HG03571 (cell line): Measurements from ENCODE around the gene TMEM170B.

Experiments used
- ATAC-seq: cut with Tn5 transposase; IDR thresholded peaks from one replicate; pipeline ENCODE4 v1.9.1; 2021; ENCODE audit not compliant: unreplicated experiment

Gene TMEM170B

GRCh38 chr6:11537229-11538051, at the start of gene TMEM170B:
Gene TMEM170B (plus strand): TSS chr6:11537749. CDS start chr6:11538278, 529 bp downstream.
- peak; percentile 98 for ATAC-seq

DNA sequence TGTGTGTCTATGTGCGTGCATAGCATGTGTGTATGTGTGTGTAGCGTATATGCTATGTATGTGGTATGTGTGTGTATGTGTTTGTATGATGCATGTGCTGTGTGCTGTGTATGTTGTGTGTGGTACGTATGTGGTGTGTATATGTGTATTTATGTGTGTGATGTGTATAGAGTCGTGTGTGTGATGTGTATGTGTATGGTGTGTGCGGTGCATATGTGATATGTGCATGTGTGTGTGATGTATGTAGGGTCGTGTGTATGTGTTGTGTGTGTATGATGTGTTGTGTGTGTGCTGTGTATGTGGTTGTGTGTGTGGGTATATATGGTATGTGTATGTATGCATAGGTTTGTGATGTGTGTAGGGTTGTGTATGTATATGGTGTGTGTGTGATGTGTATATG, 46.6 kb upstream of the TMEM170B start:
- no peak for ATAC-seq

DNA sequence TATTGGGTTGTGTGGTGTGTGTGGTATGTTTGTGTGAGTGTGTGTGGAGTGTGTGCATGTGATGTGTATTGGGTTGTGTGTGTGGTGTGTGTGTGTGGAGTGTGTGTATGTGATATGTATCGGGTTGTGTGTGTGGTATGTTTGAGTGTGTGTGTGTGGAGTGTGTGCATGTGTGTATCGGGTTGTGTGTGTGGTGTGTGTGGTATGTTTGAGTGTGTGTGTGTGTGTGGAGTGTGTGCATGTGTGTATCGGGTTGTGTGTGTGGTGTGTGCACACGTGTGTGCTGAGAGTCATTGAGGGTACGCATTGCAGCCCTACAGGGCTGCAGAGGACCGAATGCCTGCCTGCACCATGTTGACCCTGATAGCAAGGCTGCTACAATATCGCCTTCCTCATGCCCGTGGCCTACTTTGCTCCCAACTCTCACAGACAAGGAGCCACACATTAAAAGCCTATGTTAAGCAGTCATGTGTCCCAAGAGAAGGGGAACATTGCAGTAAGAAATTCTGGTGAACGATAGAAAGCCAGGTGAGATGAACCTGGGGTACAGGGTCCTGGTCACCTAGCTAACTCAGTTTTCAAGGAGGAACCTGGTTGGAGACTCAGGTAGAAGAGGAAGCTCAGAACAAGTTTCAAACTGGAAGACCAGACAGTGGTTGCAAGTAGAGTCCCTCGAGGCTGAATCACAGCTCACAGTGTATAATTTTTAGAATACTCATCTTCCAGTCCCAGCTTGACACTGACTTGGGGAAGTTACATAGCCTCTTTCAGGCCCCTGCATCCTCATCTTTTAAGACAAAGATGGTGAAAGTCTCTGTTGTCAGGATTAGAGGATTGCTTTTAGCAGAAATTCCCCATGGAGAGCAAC, 45.7 kb upstream of the TMEM170B start:
- ATAC-seq: no peak

DNA sequence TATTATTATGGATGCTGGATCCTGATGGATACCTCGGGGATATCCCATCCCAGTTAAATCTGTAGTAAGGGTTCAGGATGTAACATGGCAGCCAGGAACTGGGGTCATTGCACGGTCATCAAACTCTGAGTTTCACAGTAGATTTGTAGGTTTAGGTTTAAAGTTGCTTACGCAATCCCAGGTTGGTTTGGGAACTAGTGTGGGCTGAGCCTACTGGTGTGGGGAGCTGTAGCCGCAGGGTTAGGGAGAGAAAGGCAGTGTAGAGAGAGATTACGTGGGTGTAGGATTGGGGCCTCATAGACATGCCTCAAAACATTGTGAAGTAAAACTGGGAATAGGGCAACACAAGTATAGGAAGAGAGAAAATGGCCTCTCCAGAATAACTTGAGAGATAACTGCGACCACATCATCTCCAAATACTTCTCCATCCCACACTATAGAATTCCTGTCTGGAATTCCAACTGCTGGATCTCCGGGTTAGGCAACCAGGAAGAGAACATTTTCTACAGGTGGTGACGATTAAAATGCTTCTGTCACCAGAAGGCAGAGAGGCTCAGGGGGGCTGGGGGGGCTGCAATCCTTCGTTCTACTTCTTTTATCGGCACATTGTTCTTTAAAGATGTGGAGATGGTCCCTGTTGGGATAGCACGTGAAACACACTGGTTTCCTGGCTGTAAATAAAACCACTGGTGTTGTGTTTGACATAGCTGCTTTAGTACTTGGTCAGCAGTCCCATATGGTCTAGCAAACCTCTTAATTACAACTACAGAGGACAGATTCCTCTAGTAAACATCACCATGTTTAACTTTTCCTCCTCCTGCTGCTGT, 44.9 kb upstream of the TMEM170B start:
- no peak for ATAC-seq

- no peak for ATAC-seq
These were observed 43.6 kb upstream of the TMEM170B start for GRCh38 chr6:11493974-11494373.

DNA sequence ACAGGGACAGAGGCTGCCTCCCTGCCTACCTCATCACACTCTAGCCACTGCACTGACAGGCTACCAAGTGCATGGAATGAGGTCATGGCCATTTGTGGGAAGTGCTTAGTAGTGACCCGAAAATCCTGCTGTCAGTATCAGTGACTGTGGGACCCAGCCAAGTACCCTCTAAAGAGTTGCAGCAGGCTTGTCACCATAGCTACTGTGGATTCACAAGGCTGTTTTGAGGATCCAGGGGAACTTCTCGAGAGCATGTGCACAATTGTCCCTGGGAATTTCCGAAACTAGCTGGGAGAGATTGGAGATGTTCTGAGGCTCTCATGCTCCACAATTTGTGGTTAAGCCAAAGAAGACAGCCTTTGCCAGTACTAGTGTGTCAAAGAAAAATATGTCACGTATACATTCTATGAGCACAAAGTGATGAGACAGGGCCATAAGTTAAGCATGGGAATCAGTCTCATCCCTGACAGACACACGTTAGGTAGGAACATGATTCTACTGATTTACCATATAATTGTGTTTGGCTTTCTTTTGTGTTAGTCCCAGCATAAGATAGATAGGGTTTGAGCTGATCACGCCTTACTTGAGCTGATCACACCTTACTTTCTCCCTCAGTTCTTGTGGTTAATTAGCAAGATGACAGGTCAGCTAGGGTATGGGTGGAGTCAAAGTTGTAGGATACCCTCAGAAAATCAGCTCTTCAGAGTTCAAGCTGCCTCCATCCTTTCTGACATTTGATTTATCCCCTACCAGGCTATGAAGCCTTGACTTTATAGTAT, 42.6 kb upstream of the TMEM170B start:
- ATAC-seq: no peak

- no peak for ATAC-seq
These were observed 41.9 kb upstream of the TMEM170B start for GRCh38 chr6:11495565-11496145.

GRCh38 chr6:11496152-11497060, 41.1 kb upstream of the TMEM170B start:
- peak; percentile 57 for ATAC-seq

- ATAC-seq: no peak
These were observed 40.4 kb upstream of the TMEM170B start for GRCh38 chr6:11497107-11497506.

DNA sequence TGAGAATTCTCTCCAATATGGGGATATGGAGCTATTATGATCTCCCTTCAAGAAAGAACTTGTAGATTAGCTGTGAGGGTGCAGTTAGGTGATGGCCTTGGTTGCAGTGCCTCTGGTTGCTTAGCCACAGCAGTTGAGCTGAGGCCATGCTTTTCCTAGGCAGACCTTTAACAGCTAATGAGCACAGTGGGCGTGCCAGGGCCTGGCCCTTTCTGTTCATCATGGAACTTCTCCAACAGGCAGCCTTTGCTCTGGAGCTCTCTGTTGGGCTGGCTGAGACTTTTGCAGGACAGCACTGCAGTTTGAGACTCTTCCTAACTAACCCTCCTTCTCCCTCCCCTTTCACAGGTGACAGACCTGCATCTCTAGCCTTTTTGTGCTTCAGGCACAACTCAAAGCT, 39.7 kb upstream of the TMEM170B start:
- ATAC-seq: no peak

GRCh38 chr6:11500008-11500407, 37.5 kb upstream of the TMEM170B start:
- ATAC-seq: no peak

- no peak for ATAC-seq
These were observed 28.1 kb upstream of the TMEM170B start for GRCh38 chr6:11509471-11509870.

GRCh38 chr6:11514672-11515071, 22.9 kb upstream of the TMEM170B start:
- ATAC-seq: peak; percentile 84

GRCh38 chr6:11515763-11516162, 21.8 kb upstream of the TMEM170B start:
- ATAC-seq: no peak

DNA sequence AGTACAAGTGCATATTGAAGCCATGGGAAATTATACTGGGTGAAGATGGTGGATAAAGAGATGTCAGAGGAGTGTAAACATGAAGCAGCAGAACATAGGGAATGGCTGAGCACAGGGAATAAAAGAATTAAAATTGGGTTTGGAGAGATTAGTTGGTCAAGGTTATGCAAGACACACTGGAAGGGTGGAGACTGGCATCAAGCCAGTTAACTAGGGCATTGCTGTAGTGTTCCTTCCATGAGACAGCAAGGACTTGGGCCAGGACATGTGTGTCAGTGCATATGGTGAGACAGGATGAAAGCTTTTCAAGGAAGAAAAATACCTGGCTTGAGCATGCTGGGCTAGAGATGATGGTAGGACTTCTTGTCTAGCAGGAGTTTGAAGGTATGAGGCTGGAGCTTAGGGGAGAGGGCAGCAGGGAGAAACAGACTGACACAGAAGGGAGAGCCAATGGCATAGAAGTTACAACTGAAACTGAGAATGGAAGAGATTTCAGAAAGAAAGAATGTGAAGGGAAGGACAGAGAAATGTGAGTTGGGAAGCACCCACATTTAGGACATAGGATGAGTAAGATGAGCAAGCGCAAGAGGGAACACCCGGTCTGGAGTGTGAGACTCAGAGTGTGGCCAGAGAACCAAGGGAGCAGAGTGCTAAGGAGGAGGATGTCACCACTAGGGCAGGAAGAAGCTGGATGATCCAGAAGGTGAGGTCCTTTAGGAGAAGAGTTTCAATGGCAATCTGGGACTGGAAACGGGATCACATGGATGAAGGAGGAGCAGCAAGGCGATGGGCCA, 14.5 kb upstream of the TMEM170B start:
- ATAC-seq: no peak

DNA sequence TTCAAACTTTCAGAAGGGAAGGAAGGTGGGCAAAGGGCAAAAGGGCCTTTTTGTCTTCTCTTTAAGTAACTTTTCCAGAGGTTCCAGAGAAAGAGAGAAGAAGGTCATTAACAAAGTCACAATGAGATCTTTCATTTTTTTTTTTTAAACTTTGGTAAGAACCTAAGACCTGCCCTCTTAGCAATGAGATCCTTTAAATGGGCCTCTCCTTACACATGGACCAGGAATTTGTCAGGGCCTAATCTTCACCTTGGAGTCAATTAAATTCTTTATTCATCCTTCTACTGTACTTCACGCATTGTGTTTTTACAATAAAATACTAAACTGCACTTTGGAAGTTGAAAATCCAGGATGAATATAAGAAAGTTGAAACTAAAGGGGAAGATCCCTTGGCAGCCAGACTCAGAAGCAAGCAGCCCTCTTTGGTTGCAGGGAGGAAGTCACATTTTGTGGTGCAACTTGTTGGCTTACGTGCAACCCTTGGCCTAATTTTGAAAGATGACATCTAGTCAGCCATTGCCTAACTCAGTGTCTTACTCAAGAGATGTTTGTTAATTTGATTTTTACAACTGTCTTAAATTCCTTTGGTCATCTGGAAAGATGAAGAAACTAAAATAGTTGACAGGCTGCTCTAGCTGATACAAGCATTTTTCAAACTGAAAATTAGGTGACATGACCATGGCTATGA, 11.9 kb upstream of the TMEM170B start:
- ATAC-seq: no peak

DNA sequence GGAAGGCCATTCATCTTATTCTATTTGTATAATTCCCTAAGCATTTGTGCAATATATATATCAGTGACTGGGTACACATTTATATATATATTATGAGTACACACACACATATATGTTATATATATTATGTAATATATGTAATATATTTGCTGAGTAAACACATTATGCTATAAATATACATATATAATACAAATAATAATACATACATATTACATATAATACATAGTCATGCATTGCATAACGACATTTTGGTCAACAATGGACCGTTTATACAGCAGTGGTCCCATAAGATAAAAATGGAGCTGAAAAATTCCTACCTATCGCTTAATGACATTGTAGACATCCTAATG, 11.4 kb upstream of the TMEM170B start:
- ATAC-seq: no peak
